Right lobe of liver (tissue), 6 donors: ENCODE results near the gene IL1F10. TPM values are rescaled to one million over a fixed set of nuclear protein-coding genes. Genes with fewer than 3 reads are reported as not detected.

Experiments
- ATAC-seq, 4 donors: fragments of 200-7000 bp; cut with Tn5 transposase; one replicate each; pipeline ENCODE4 v1.9.1; 2020; ENCODE audit warnings: mild to moderate bottlenecking in 4 of 4, moderate library complexity in 4 of 4
- DNase-seq, 3 donors: peaks; one replicate each; pipeline ENCODE4 v3.0.0-alpha.2; 2020
- H3K27ac ChIP-seq, 3 donors: fragments of 200-600 bp; one replicate each; pipeline ENCODE4 v1.8.0; 2022
- H3K27me3 ChIP-seq, 2 donors: fragments of 200-600 bp; one replicate each; pipeline ENCODE4 v1.8.0; 2022
- H3K36me3 ChIP-seq, 4 donors: fragments of 200-600 bp; sonication (generic) in 1 of 4; one replicate each; pipeline versions ENCODE4 v1.5.1 to v1.8.0; 2017 to 2022; ENCODE audit warnings: control low read depth in 1 of 4
- H3K4me1 ChIP-seq, 4 donors: fragments of 200-600 bp; sonication (generic) in 1 of 4; one replicate each; pipeline versions ENCODE4 v1.5.1 to v1.8.0; 2017 to 2022; ENCODE audit warnings: control low read depth in 1 of 4
- H3K4me3 ChIP-seq, 3 donors: fragments of 200-600 bp; one replicate each; pipeline ENCODE4 v1.8.0; 2022
- H3K9me3 ChIP-seq, 4 donors: fragments of 200-600 bp; sonication (generic) in 1 of 4; one replicate each; pipeline versions ENCODE4 v1.5.1 to v1.8.0; 2017 to 2022; ENCODE audit warnings: control low read depth in 1 of 4
- POLR2A ChIP-seq: fragments of 450-650 bp; IDR thresholded peaks from one replicate; pipeline ENCODE4 v1.6.1; 2017; ENCODE audit warnings: antibody characterized with exemption, mild to moderate bottlenecking
- WGBS: methylation state at CpG from one replicate; pipeline ENCODE4 v1.1.6; 2018; ENCODE audit warnings: low coverage, low lambda C conversion rate; ENCODE audit not compliant: insufficient coverage; ENCODE audit errors: missing lambda C conversion rate; 5-methylcytosine and 5-hydroxymethylcytosine counted together
- intact Hi-C, 2 donors: fragments of 100-400 bp; cut with DNase I; formaldehyde crosslinking; loops; one replicate each; pipeline versions ENCODE4 v1.11.2 to v1.14.1; 2022
- total RNA-seq, 6 experiments: library from RNA; depleted of rRNA in 2 of 6; stranded (reverse); fragments of >200 nt in 2 of 6; fragmentation: NEBNext Ultra II Directional in 3 of 6; extraction: Animal tissue kit (Norgen Biotek cat#: 25700) in 3 of 6; gene quantifications; one replicate each; pipeline versions ENCODE4 v1.1.0 to v1.2.4, GENCODE V29; 2016 to 2023
- TF ChIP-seq, protein P1 (sequence below), 4 donors: fragments of 200-600 bp in 3 of 4; fragments of 450-650 bp in 1 of 4; IDR thresholded peaks; one replicate each; pipeline versions ENCODE4 v1.5.1 to v1.8.0; 2016 to 2022; ENCODE audit warnings: antibody characterized with exemption in 4 of 4, mild to moderate bottlenecking in 2 of 4
- donor health status: DM: no; HTN: yes; CAD: no.
- donor health status: DM: no; HTN: no; CAD: no.
- donor health status: DM: no; HTN: no; CAD: no.
- donor health status: DM: no; HTN: yes; CAD: no.
- donor health status: DM: no; HTN: yes; CAD: no.

Gene IL1F10
- total RNA-seq, 6 experiments from 2014 or later, result not detected

GRCh38 chr2:113060396-113060795 lies 7.4 kb upstream of the IL1F10 start:
- intact Hi-C loops, result no loop called here
- Histone ChIP-seq H3K4me3 (no peak overlapping the region), H3K36me3 (no peaks in the 10 kb centered on the region), H3K9me3 (no peaks in the 10 kb centered on the region), H3K27me3 (no peaks in the 10 kb centered on the region), H3K27ac (no peak overlapping the region), H3K4me1 (no peaks in the 10 kb centered on the region)
- ATAC-seq, result no peak
- no peak for TF ChIP-seq POLR2A
- TF ChIP-seq, protein P1, sequence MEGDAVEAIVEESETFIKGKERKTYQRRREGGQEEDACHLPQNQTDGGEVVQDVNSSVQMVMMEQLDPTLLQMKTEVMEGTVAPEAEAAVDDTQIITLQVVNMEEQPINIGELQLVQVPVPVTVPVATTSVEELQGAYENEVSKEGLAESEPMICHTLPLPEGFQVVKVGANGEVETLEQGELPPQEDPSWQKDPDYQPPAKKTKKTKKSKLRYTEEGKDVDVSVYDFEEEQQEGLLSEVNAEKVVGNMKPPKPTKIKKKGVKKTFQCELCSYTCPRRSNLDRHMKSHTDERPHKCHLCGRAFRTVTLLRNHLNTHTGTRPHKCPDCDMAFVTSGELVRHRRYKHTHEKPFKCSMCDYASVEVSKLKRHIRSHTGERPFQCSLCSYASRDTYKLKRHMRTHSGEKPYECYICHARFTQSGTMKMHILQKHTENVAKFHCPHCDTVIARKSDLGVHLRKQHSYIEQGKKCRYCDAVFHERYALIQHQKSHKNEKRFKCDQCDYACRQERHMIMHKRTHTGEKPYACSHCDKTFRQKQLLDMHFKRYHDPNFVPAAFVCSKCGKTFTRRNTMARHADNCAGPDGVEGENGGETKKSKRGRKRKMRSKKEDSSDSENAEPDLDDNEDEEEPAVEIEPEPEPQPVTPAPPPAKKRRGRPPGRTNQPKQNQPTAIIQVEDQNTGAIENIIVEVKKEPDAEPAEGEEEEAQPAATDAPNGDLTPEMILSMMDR (IDR thresholded peaks at IDR 0.05), result no peak
- 55% methylated on average over 2 of the region's 4 CpGs for WGBS
- no peak for DNase-seq

DNA sequence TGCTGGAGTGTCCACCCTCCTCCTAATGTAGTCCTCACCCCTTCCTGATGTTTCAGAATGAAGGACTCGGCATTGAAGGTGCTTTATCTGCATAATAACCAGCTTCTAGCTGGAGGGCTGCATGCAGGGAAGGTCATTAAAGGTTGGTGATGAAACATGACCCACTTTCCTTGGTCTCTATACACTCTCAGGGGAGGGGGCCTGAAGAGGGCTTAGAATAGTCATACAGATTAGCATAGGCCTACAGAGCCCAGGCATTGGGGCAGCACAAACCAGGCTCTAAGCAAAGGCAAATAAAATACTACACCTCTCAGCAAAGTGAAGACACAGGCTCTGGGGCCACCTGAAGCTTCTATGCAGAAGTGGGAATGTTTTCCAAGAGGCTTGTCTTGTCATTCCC lies 7.0 kb upstream of the IL1F10 start:
- Histone ChIP-seq H3K27me3 (no peaks in the 10 kb centered on the region), H3K27ac (no peak overlapping the region), H3K4me1 (no peaks in the 10 kb centered on the region), H3K9me3 (no peaks in the 10 kb centered on the region), H3K36me3 (no peaks in the 10 kb centered on the region), H3K4me3 (no peak overlapping the region)
- intact Hi-C loops, result no loop called here
- WGBS, result 55% methylated on average over 1 of the region's 1 CpG
- DNase-seq (no peak), ATAC-seq (no peak)
- no peak for TF ChIP-seq POLR2A
- TF ChIP-seq, protein P1 (IDR thresholded peaks at IDR 0.05), result no peak

DNA sequence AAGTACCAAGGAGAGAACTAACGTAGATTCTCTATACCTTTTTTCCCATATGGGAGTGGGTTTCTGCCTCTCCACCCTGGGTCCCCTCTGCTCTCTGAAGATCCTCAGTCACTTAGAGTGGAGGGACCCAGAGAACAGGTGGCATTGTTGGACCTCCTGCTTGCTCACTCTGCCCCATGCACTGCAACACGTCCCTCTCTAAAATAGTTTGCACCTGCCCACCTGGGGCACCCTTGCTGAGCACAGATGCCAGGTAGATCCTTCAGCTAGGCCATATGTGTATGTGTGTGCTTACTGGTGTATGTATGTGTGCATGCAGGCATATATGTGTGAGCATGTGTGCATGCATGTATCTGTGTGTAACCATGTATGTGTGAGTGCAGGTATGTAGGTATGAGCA lies 6.5 kb upstream of the IL1F10 start:
- TF ChIP-seq, protein P1 (IDR thresholded peaks at IDR 0.05), result no peak
- no peak for TF ChIP-seq POLR2A
- H3K4me3 ChIP-seq, result no peak overlapping the region
- ATAC-seq, result no peak
- no peaks in the 10 kb centered on the region for H3K4me1 ChIP-seq
- intact Hi-C loops, result no loop called here
- H3K36me3 ChIP-seq, result no peaks in the 10 kb centered on the region
- no peak for DNase-seq
- 33% methylated on average over 2 of the region's 2 CpGs for WGBS
- no peaks in the 10 kb centered on the region for H3K27me3 ChIP-seq
- no peaks in the 10 kb centered on the region for H3K9me3 ChIP-seq
- H3K27ac ChIP-seq, result no peak overlapping the region

DNA sequence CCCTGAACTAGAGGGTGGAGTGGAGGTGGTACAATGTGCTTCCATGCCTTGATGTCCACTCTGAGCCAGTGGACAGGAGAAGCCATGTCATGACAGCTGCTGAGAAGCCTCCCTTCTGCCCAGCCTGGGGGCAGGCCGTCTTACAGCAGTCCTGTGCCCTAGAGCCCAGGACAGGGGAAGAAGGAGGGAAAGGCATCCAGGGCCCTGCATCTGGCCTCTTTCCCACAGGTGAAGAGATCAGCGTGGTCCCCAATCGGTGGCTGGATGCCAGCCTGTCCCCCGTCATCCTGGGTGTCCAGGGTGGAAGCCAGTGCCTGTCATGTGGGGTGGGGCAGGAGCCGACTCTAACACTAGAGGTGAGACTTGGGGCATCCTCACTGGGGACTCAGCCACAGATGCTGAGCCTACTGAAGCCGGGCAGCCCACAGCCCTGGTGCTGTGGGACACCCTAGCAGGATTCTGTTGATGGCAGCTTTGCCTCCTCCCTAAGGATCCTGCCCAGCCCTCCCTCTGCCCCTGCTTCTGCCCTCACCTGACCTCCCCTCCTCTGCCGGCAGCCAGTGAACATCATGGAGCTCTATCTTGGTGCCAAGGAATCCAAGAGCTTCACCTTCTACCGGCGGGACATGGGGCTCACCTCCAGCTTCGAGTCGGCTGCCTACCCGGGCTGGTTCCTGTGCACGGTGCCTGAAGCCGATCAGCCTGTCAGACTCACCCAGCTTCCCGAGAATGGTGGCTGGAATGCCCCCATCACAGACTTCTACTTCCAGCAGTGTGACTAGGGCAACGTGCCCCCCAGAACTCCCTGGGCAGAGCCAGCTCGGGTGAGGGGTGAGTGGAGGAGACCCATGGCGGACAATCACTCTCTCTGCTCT lies 5.6 kb upstream of the IL1F10 start:
- TF ChIP-seq POLR2A, result no peak
- TF ChIP-seq, protein P1 (IDR thresholded peaks at IDR 0.05), result no peak
- Histone ChIP-seq H3K27ac (no peak overlapping the region), H3K9me3 (no peaks in the 10 kb centered on the region), H3K36me3 (no peaks in the 10 kb centered on the region), H3K4me3 (no peak overlapping the region), H3K27me3 (no peaks in the 10 kb centered on the region), H3K4me1 (no peaks in the 10 kb centered on the region)
- WGBS, result 92% methylated on average over 6 of the region's 18 CpGs
- intact Hi-C loops, result no loop called here
- ATAC-seq (no peak), DNase-seq (no peak)
